Muscle of leg (tissue), 11 donors: ENCODE data around the gene DUSP8. TPM values are rescaled to one million over a fixed set of nuclear protein-coding genes. Genes with fewer than 3 reads are reported as not detected.

Source experiments
- DNase-seq: peaks from one replicate; pipeline ENCODE4 v3.0.0; 2013
- H3K27ac ChIP-seq: one replicate; pipeline ENCODE4 v1.5.1; 2013; ENCODE audit warnings: mild to moderate bottlenecking, low read length, control low read depth
- H3K27me3 ChIP-seq: one replicate; pipeline ENCODE4 v1.6.1; 2013; ENCODE audit warnings: low read length; ENCODE audit not compliant: control insufficient read depth, insufficient read depth
- H3K36me3 ChIP-seq: one replicate; pipeline ENCODE4 v1.6.1; 2013; ENCODE audit warnings: low read length; ENCODE audit not compliant: control insufficient read depth, insufficient read depth
- H3K4me1 ChIP-seq: one replicate; pipeline ENCODE4 v1.6.1; 2013; ENCODE audit warnings: low read length; ENCODE audit not compliant: control insufficient read depth, insufficient read depth
- H3K4me3 ChIP-seq: one replicate; pipeline ENCODE4 v1.5.1; 2013; ENCODE audit warnings: low read length, control low read depth
- H3K9me3 ChIP-seq: replicated peaks from 2 replicates; pipeline ENCODE4 v1.6.1; 2013; ENCODE audit warnings: low read depth, low read length; ENCODE audit not compliant: control insufficient read depth
- WGBS: methylation state at CpG from one replicate; pipeline ENCODE4 v1.1.5; 2013; ENCODE audit warnings: missing lambda C conversion rate; ENCODE audit not compliant: insufficient coverage; 5-methylcytosine and 5-hydroxymethylcytosine counted together
- polyA plus RNA-seq, 8 donors: library from polyadenylated mRNA; unstranded; fragments of 120-200 nt; gene quantifications; one replicate each; pipeline versions ENCODE4 v1.2.1 to v1.2.3, GENCODE V29; 2013; ENCODE audit warnings: inconsistent platforms in 1 of 8, low replicate concordance in 1 of 8; ENCODE audit not compliant: insufficient read length in 8 of 8, insufficient read depth in 1 of 8
- total RNA-seq: library from RNA; stranded (reverse); fragments of 120-200 nt; gene quantifications from one replicate; pipeline ENCODE4 v1.2.4, GENCODE V29; 2013

Gene DUSP8
- total and polyA plus RNA-seq, 9 donors, result 1.5 to 21.2 (median 15.4) TPM

GRCh38 chr11:1555713-1556153, 16.3 kb downstream of the DUSP8 start:
- no peak overlapping the region for H3K4me3 ChIP-seq
- 79% methylated on average over 3 of the region's 9 CpGs for WGBS
- H3K4me1 ChIP-seq, result peaks cover 44% of the 10 kb centered on the region
- H3K36me3 ChIP-seq, result peaks cover 19% of the 10 kb centered on the region
- no peaks in the 10 kb centered on the region for H3K27me3 ChIP-seq
- H3K9me3 ChIP-seq, result no peaks in the 10 kb centered on the region
- no peak for DNase-seq
- no peak overlapping the region for H3K27ac ChIP-seq

- DNase-seq, result no peak
Observed at GRCh38 chr11:1554981-1555712, 16.9 kb downstream of the DUSP8 start.

GRCh38 chr11:1553808-1554594, 18.1 kb downstream of the DUSP8 start:
- Histone ChIP-seq H3K9me3 (no peaks in the 10 kb centered on the region), H3K27me3 (peaks cover 11% of the 10 kb centered on the region), H3K36me3 (peaks cover 9% of the 10 kb centered on the region), H3K4me3 (no peak overlapping the region), H3K4me1 (peaks cover 33% of the 10 kb centered on the region), H3K27ac (no peak overlapping the region)
- DNase-seq, result no peak
- 51% methylated on average over 12 of the region's 20 CpGs for WGBS

More at GRCh38 chr11:1554981-1555712, 16.9 kb downstream of the DUSP8 start:
- H3K9me3 ChIP-seq, result no peaks in the 10 kb centered on the region
- H3K36me3 ChIP-seq, result peaks cover 14% of the 10 kb centered on the region
- peaks cover 38% of the 10 kb centered on the region for H3K4me1 ChIP-seq
- no peak overlapping the region for H3K4me3 ChIP-seq
- 84% methylated on average over 6 of the region's 13 CpGs for WGBS
- H3K27me3 ChIP-seq, result no peaks in the 10 kb centered on the region
- no peak overlapping the region for H3K27ac ChIP-seq

- Histone ChIP-seq H3K27ac (peak overlapping the region; percentile 79), H3K9me3 (no peaks in the 10 kb centered on the region), H3K27me3 (peaks cover 51% of the 10 kb centered on the region), H3K4me3 (no peak overlapping the region), H3K4me1 (peaks cover 42% of the 10 kb centered on the region), H3K36me3 (no peaks in the 10 kb centered on the region)
- no peak for DNase-seq
- WGBS, result 63% methylated on average over 13 of the region's 13 CpGs
Observed at GRCh38 chr11:1549338-1550330, 22.4 kb downstream of the DUSP8 start.

- WGBS, result 4% methylated on average over 15 of the region's 34 CpGs
- H3K27ac ChIP-seq, result peak overlapping the region; percentile 92
- H3K4me3 ChIP-seq, result no peak overlapping the region
- peak; percentile 77 for DNase-seq
- no peaks in the 10 kb centered on the region for H3K9me3 ChIP-seq
- H3K27me3 ChIP-seq, result peaks cover 61% of the 10 kb centered on the region
- no peaks in the 10 kb centered on the region for H3K36me3 ChIP-seq
- peaks cover 42% of the 10 kb centered on the region for H3K4me1 ChIP-seq
Observed at GRCh38 chr11:1548221-1549070, 23.6 kb downstream of the DUSP8 start.

- no peaks in the 10 kb centered on the region for H3K36me3 ChIP-seq
- 13% methylated on average over 20 of the region's 33 CpGs for WGBS
- H3K27me3 ChIP-seq, result peaks cover 61% of the 10 kb centered on the region
- no peaks in the 10 kb centered on the region for H3K9me3 ChIP-seq
- peak; percentile 46 for DNase-seq
- H3K4me3 ChIP-seq, result peak overlapping the region; percentile 30
- peaks cover 39% of the 10 kb centered on the region for H3K4me1 ChIP-seq
- peak overlapping the region; percentile 92 for H3K27ac ChIP-seq
Observed at GRCh38 chr11:1547467-1548098, 24.5 kb downstream of the DUSP8 start.

GRCh38 chr11:1546536-1547466, 25.3 kb downstream of the DUSP8 start:
- no peaks in the 10 kb centered on the region for H3K9me3 ChIP-seq
- no peaks in the 10 kb centered on the region for H3K36me3 ChIP-seq
- peaks cover 61% of the 10 kb centered on the region for H3K27me3 ChIP-seq
- H3K27ac ChIP-seq, result peak overlapping the region; percentile 92
- H3K4me1 ChIP-seq, result peaks cover 34% of the 10 kb centered on the region
- 1% methylated on average over 105 of the region's 106 CpGs for WGBS
- peak; percentile 67 for DNase-seq
- H3K4me3 ChIP-seq, result peak overlapping the region; percentile 30

GRCh38 chr11:1546077-1546535, 26.0 kb downstream of the DUSP8 start:
- no peak for DNase-seq
- Histone ChIP-seq H3K27me3 (peaks cover 63% of the 10 kb centered on the region), H3K4me3 (no peak overlapping the region), H3K36me3 (no peaks in the 10 kb centered on the region), H3K9me3 (no peaks in the 10 kb centered on the region), H3K27ac (no peak overlapping the region), H3K4me1 (peaks cover 34% of the 10 kb centered on the region)
- 9% methylated on average over 17 of the region's 18 CpGs for WGBS
